ENCODE measurements around the gene PLEKHM3. TPM values are rescaled to one million over a fixed set of nuclear protein-coding genes. Genes with fewer than 3 reads are reported as not detected.

Gene PLEKHM3
- total RNA-seq, 1 experiment from 2014 or later: 2.5 TPM

DNA sequence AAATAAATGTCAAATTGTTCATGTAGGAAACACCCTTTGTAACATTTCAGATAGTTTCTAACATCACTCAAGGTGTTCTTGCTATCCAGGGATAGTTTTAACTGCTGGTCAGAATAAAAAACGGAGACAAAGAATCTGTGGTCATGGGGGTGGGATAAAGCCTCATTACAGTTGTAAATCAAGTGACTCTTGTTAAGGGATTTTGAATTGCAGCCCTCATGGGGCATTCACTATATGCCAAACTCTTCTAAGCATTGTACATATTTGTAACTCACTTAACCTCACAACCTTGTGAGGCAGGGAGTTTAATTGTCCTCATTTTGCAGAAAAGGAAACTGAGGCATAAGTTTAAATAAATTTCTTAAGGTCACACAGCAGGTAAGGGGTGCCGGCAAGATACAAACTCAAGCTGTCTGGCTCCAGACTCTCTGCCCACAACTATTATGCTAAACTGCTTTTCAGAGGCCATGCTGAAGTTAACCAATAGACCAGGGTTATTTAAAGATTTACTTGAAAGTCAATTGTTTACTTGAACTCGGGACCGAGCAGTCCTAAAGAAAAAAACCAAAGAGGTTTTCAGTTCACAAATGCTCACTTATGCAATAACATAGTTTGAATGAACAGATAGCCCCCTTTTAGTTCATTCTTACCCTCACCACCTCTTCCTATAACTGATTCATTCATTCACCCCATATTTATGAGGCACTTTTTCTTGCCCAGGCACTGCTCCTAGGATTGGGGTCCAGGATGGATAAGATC lies 134.1 kb downstream of the PLEKHM3 start:
- ATAC-seq (no peak), DNase-seq (ENCODE audit: low read depth, low spot score) (no peak)
- Histone ChIP-seq H3K4me1 (ENCODE audit: control insufficient read depth, insufficient read depth, low read length) (peaks cover 4% of the 10 kb centered on the region), H3K36me3 (ENCODE audit: control insufficient read depth, insufficient read depth, low read length) (no peaks in the 10 kb centered on the region), H3K27ac (ENCODE audit: low read length) (no peak overlapping the region), H3K9me3 (ENCODE audit: control insufficient read depth, insufficient read depth, low read depth, low read length) (no peaks in the 10 kb centered on the region), H3K27me3 (ENCODE audit: control insufficient read depth, insufficient read depth, low read length) (no peaks in the 10 kb centered on the region), H3K4me3 (ENCODE audit: low read depth in 2 of 2, low read length in 2 of 2) (no peak overlapping the region)
- TF ChIP-seq SIN3A (IDR thresholded peaks at IDR 0.05; ENCODE audit: borderline replicate concordance, insufficient read depth, low read depth, low read length): no peak
- TF ChIP-seq, protein P1, sequence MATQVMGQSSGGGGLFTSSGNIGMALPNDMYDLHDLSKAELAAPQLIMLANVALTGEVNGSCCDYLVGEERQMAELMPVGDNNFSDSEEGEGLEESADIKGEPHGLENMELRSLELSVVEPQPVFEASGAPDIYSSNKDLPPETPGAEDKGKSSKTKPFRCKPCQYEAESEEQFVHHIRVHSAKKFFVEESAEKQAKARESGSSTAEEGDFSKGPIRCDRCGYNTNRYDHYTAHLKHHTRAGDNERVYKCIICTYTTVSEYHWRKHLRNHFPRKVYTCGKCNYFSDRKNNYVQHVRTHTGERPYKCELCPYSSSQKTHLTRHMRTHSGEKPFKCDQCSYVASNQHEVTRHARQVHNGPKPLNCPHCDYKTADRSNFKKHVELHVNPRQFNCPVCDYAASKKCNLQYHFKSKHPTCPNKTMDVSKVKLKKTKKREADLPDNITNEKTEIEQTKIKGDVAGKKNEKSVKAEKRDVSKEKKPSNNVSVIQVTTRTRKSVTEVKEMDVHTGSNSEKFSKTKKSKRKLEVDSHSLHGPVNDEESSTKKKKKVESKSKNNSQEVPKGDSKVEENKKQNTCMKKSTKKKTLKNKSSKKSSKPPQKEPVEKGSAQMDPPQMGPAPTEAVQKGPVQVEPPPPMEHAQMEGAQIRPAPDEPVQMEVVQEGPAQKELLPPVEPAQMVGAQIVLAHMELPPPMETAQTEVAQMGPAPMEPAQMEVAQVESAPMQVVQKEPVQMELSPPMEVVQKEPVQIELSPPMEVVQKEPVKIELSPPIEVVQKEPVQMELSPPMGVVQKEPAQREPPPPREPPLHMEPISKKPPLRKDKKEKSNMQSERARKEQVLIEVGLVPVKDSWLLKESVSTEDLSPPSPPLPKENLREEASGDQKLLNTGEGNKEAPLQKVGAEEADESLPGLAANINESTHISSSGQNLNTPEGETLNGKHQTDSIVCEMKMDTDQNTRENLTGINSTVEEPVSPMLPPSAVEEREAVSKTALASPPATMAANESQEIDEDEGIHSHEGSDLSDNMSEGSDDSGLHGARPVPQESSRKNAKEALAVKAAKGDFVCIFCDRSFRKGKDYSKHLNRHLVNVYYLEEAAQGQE (IDR thresholded peaks at IDR 0.05; ENCODE audit: insufficient read depth in 1 of 2, low read depth in 2 of 2, low read length in 1 of 2): no peak
- TF ChIP-seq POLR2AphosphoS5 (IDR thresholded peaks at IDR 0.05; ENCODE audit: low read depth, low read length): no peak
- no peak for TF ChIP-seq CTCF (IDR thresholded peaks at IDR 0.05)
- no peak for TF ChIP-seq TCF7L2 (IDR thresholded peaks at IDR 0.05; ENCODE audit: low read depth, low read length)
- intact Hi-C loops (cut with micrococcal nuclease; ENCODE audit: unreplicated experiment): no loop called here
- ChIA-PET POLR2A (interaction anchor here (0.5 kb wide), 1 partner anchor 98 kb away, joined by 5 read pairs; no protein-coding TSS in a partner anchor), CTCF (interaction anchor here (0.6 kb wide), 1 partner anchor 149 kb away, joined by 4 read pairs; no protein-coding TSS in a partner anchor)
- BruUV-seq (replicated peaks): no TSS peak
- in situ Hi-C loops (cut with HindIII; ENCODE audit: low pct_unique_long_range_greater_than_20kb, low sequenced_read_pairs): no loop called here

DNA sequence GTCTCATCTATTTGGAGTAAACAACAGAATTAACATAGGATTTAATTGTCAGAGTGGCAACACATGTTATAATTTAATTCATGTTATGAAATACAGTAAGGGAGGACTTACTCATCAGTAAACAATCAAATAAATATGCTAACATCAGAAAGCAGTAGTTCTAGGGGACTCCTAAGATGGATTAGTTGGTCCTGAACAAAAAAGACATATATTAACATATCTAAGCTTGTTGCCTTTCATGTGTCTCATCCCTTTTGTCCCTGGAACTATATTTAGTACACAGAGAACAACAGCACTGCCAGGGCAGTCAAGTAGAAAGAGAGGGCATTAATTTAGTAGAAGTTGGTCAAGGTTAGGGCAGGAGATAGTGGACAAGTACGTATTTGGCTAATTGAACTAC lies 137.8 kb downstream of the PLEKHM3 start:
- CTCF ChIA-PET: no interaction called here
- DNase-seq (ENCODE audit: low read depth, low spot score) (no peak), ATAC-seq (no peak)
- no peaks in the 10 kb centered on the region for H3K4me1 ChIP-seq (ENCODE audit: control insufficient read depth, insufficient read depth, low read length)
- intact Hi-C loops (cut with micrococcal nuclease; ENCODE audit: unreplicated experiment): no loop called here
- no peak overlapping the region for H3K27ac ChIP-seq (ENCODE audit: low read length)
- no peaks in the 10 kb centered on the region for H3K36me3 ChIP-seq (ENCODE audit: control insufficient read depth, insufficient read depth, low read length)
- H3K9me3 ChIP-seq (ENCODE audit: control insufficient read depth, insufficient read depth, low read depth, low read length): no peaks in the 10 kb centered on the region
- BruUV-seq (replicated peaks): no TSS peak
- no peaks in the 10 kb centered on the region for H3K27me3 ChIP-seq (ENCODE audit: control insufficient read depth, insufficient read depth, low read length)
- in situ Hi-C loops (cut with HindIII; ENCODE audit: low pct_unique_long_range_greater_than_20kb, low sequenced_read_pairs): no loop called here
- H3K4me3 ChIP-seq (ENCODE audit: low read depth in 2 of 2, low read length in 2 of 2): no peak overlapping the region
- POLR2A ChIA-PET: no interaction called here
- TF ChIP-seq, protein P1 (IDR thresholded peaks at IDR 0.05; ENCODE audit: insufficient read depth in 1 of 2, low read depth in 2 of 2, low read length in 1 of 2): no peak
- TF ChIP-seq TCF7L2 (IDR thresholded peaks at IDR 0.05; ENCODE audit: low read depth, low read length) (no peak), SIN3A (IDR thresholded peaks at IDR 0.05; ENCODE audit: borderline replicate concordance, insufficient read depth, low read depth, low read length) (no peak), CTCF (IDR thresholded peaks at IDR 0.05) (no peak), POLR2AphosphoS5 (IDR thresholded peaks at IDR 0.05; ENCODE audit: low read depth, low read length) (no peak)

Measured in Panc1 (cell line).